G401 (cell line): ENCODE results near the gene RNF166. TPM values are rescaled to one million over a fixed set of nuclear protein-coding genes. Genes with fewer than 3 reads are reported as not detected.

Experiments used
- DNase-seq: peaks from one replicate; pipeline ENCODE4 v3.0.0-alpha.2; 2015; ENCODE audit warnings: low spot score
- in situ Hi-C: cut with HindIII; loops from 2 replicates; pipeline ENCODE4 v1.10.0; 2016; ENCODE audit warnings: low sequenced_read_pairs, mixed read lengths
- total RNA-seq: library from RNA; depleted of rRNA; stranded (reverse); fragments of >200 nt; shearing (Covaris generic); gene quantifications from 2 replicates; pipeline ENCODE4 v1.2.3, GENCODE V29; 2014

Gene RNF166
- total RNA-seq, 1 experiment from 2014 or later: 31.3 TPM

GRCh38 chr16:88662843-88663606 is 43.2 kb downstream of the RNF166 start, which contains the start of gene MVD:
MVD (minus strand) TSS chr16:88663091; CDS start chr16:88663080, 11 bp downstream.
- in situ Hi-C loops: no loop called here
- peak; percentile 97 for DNase-seq

- in situ Hi-C loops: no loop called here
- DNase-seq: no peak
Measured at GRCh38 chr16:88662222-88662842, 43.9 kb downstream of the RNF166 start.

- in situ Hi-C loops: no loop called here
Measured at GRCh38 chr16:88661468-88661867, 44.7 kb downstream of the RNF166 start.

GRCh38 chr16:88659160-88659559 is 47.0 kb downstream of the RNF166 start:
- DNase-seq: no peak
- in situ Hi-C loops: no loop called here

More at GRCh38 chr16:88661468-88661867, 44.7 kb downstream of the RNF166 start:
- DNase-seq: peak; percentile 20

GRCh38 chr16:88658714-88659113 is 47.5 kb downstream of the RNF166 start:
- in situ Hi-C loops: no loop called here
- DNase-seq: no peak

- DNase-seq: no peak
- in situ Hi-C loops: no loop called here
Measured at GRCh38 chr16:88657371-88657770, 48.8 kb downstream of the RNF166 start.

- no peak for DNase-seq
- in situ Hi-C loops: no loop called here
Measured at GRCh38 chr16:88656291-88656980, 49.8 kb downstream of the RNF166 start.

- DNase-seq: no peak
- in situ Hi-C loops: no loop called here
Measured at GRCh38 chr16:88655733-88656281, 50.4 kb downstream of the RNF166 start.

- no peak for DNase-seq
- in situ Hi-C loops: no loop called here
Measured at GRCh38 chr16:88655053-88655732, 51.0 kb downstream of the RNF166 start.

- in situ Hi-C loops: no loop called here
Measured at GRCh38 chr16:88654363-88655052, 51.7 kb downstream of the RNF166 start.

GRCh38 chr16:88653596-88654362 is 52.4 kb downstream of the RNF166 start:
- no peak for DNase-seq
- in situ Hi-C loops: no loop called here

More at GRCh38 chr16:88654363-88655052, 51.7 kb downstream of the RNF166 start:
- DNase-seq: no peak

- in situ Hi-C loops: no loop called here
- DNase-seq: no peak
Measured at GRCh38 chr16:88653101-88653500, 53.1 kb downstream of the RNF166 start.

- DNase-seq: no peak
- in situ Hi-C loops: no loop called here
Measured at GRCh38 chr16:88652762-88653063, 53.5 kb downstream of the RNF166 start.

- in situ Hi-C loops: no loop called here
Measured at GRCh38 chr16:88651989-88652761, 54.0 kb downstream of the RNF166 start.

GRCh38 chr16:88651276-88651988 is 54.8 kb downstream of the RNF166 start:
- in situ Hi-C loops: no loop called here
- DNase-seq: no peak

More at GRCh38 chr16:88651989-88652761, 54.0 kb downstream of the RNF166 start:
- DNase-seq: no peak

GRCh38 chr16:88650749-88651275 is 55.4 kb downstream of the RNF166 start, which contains the start of gene CYBA:
CYBA (minus strand) TSS chr16:88651053; CDS start chr16:88651013, 40 bp downstream.
- no peak for DNase-seq
- in situ Hi-C loops: no loop called here
